ENCODE measurements around the gene SGO1. TPM values are rescaled to one million over a fixed set of nuclear protein-coding genes. Genes with fewer than 3 reads are reported as not detected.

Gene SGO1
- total RNA-seq, 1 experiment from 2014 or later: 12.2 TPM

DNA sequence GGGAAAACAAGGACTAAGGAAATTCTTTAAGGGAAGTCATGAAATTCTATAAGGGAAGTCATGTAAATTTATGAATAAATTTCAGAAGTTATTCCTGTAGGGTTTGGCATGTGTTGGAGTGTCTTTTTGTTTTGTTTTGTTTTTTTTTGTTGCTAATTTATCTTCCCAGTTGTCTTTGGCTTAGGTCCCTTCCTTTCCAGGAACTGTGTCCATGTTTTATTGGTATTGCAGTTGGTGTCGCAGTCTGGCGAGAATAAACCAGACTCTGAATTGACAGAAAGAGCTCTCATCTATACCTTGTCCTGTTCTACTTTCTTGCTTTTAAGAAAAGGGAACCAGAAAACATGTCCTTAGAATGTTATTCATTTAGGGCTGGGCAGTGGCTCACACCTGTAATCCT, 57.6 kb downstream of the SGO1 start:
- Mint-ChIP-seq H3K4me3 (ENCODE audit: unreplicated experiment) (no peak overlapping the region), H3K27ac (ENCODE audit: low read depth, unreplicated experiment) (no peak overlapping the region), H3K36me3 (ENCODE audit: insufficient read depth, unreplicated experiment) (no peaks in the 10 kb centered on the region), H3K27me3 (ENCODE audit: insufficient read depth, unreplicated experiment) (no peaks in the 10 kb centered on the region), H3K9me3 (ENCODE audit: unreplicated experiment) (no peaks in the 10 kb centered on the region), H3K4me1 (ENCODE audit: insufficient read depth, unreplicated experiment) (no peaks in the 10 kb centered on the region)
- TF ChIP-seq, protein P1, sequence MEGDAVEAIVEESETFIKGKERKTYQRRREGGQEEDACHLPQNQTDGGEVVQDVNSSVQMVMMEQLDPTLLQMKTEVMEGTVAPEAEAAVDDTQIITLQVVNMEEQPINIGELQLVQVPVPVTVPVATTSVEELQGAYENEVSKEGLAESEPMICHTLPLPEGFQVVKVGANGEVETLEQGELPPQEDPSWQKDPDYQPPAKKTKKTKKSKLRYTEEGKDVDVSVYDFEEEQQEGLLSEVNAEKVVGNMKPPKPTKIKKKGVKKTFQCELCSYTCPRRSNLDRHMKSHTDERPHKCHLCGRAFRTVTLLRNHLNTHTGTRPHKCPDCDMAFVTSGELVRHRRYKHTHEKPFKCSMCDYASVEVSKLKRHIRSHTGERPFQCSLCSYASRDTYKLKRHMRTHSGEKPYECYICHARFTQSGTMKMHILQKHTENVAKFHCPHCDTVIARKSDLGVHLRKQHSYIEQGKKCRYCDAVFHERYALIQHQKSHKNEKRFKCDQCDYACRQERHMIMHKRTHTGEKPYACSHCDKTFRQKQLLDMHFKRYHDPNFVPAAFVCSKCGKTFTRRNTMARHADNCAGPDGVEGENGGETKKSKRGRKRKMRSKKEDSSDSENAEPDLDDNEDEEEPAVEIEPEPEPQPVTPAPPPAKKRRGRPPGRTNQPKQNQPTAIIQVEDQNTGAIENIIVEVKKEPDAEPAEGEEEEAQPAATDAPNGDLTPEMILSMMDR (IDR thresholded peaks at IDR 0.05; ENCODE audit: unreplicated experiment): no peak
- POLR2A ChIA-PET: no interaction called here
- DNase-seq (ENCODE audit: unreplicated experiment): no peak
- BruUV-seq (replicated peaks): no TSS peak
- CTCF ChIA-PET: no interaction called here
- intact Hi-C loops (cut with micrococcal nuclease): no loop called here

DNA sequence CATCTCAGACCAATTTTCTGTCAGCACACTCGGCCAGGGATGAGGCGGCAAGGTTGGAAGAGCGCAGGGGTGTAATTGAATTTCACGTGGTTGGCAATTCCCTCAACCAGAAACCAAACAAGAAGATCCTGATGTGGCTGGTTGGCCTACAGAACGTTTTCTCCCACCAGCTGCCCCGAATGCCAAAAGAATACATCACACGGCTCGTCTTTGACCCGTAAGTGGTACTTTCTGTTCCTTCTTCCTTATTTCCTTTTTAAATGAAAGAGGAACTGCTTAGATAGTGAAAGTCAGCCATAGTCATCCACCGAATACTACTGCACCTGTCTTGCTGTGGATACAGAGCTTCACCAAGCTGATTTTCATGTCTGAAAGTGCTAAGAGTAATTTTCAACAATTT, 60.1 kb downstream of the SGO1 start:
- Mint-ChIP-seq H3K9me3 (ENCODE audit: unreplicated experiment) (no peaks in the 10 kb centered on the region), H3K27ac (ENCODE audit: low read depth, unreplicated experiment) (no peak overlapping the region), H3K4me1 (ENCODE audit: insufficient read depth, unreplicated experiment) (no peaks in the 10 kb centered on the region), H3K36me3 (ENCODE audit: insufficient read depth, unreplicated experiment) (no peaks in the 10 kb centered on the region), H3K4me3 (ENCODE audit: unreplicated experiment) (no peak overlapping the region), H3K27me3 (ENCODE audit: insufficient read depth, unreplicated experiment) (no peaks in the 10 kb centered on the region)
- ChIA-PET CTCF (interaction anchor here (0.6 kb wide), 1 partner anchor 30 kb away, joined by 3 read pairs; no protein-coding TSS in a partner anchor), POLR2A (interaction anchor here (0.6 kb wide), 1 partner anchor 37 kb away, joined by 3 read pairs; no protein-coding TSS in a partner anchor)
- TF ChIP-seq, protein P1 (IDR thresholded peaks at IDR 0.05; ENCODE audit: unreplicated experiment): no peak
- intact Hi-C loops (cut with micrococcal nuclease): no loop called here
- DNase-seq (ENCODE audit: unreplicated experiment): no peak
- BruUV-seq (replicated peaks): no TSS peak

DNA sequence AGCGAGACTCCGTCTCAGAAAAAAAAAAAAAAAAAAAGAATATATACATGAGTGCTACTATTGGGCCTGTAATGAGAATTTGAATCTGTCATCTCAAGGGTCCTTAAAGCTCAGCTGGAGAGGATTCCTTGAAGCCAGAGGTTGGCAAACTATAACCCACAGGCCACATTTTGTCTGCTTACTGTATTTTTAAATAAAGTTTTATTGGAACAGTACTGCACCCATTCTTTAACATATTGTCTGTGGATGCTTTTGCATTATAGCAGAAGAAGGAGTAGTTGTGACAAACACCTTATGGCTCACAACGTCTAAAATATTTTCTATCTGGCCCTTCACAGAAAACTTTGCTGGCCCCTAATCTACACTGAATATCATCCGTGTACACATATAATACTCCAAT, 60.7 kb downstream of the SGO1 start:
- H3K4me1 Mint-ChIP-seq (ENCODE audit: insufficient read depth, unreplicated experiment): no peaks in the 10 kb centered on the region
- TF ChIP-seq, protein P1 (IDR thresholded peaks at IDR 0.05; ENCODE audit: unreplicated experiment): no peak
- ChIA-PET POLR2A (no interaction called here), CTCF (no interaction called here)
- DNase-seq (ENCODE audit: unreplicated experiment): no peak
- H3K4me3 Mint-ChIP-seq (ENCODE audit: unreplicated experiment): no peak overlapping the region
- no TSS peak for BruUV-seq (replicated peaks)
- no peaks in the 10 kb centered on the region for H3K9me3 Mint-ChIP-seq (ENCODE audit: unreplicated experiment)
- intact Hi-C loops (cut with micrococcal nuclease): no loop called here
- no peaks in the 10 kb centered on the region for H3K27me3 Mint-ChIP-seq (ENCODE audit: insufficient read depth, unreplicated experiment)
- no peak overlapping the region for H3K27ac Mint-ChIP-seq (ENCODE audit: low read depth, unreplicated experiment)
- no peaks in the 10 kb centered on the region for H3K36me3 Mint-ChIP-seq (ENCODE audit: insufficient read depth, unreplicated experiment)

DNA sequence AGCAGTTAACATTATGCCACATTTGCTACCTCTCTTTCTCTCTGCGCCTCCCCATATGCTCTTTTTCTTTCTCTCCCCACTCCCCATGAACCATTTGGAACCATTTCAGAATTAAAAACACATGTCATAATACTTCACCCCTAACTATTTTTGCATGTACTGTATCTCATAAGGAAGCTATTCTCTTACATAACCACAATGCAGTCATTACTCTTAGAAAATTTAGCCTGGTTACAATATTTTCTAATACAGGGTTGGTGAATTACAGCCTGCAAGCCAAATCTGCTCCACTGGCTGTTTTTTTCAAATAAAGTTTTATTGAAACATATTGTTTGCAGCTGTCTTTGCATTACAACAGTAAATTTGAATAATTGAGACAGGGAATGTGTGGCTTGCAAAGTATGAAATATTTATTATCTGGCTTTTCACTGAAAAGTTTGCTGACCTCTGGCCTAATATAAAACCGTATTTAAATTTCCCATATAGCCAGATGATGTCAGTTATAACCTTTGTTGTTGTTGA, 62.8 kb downstream of the SGO1 start:
- H3K27me3 Mint-ChIP-seq (ENCODE audit: insufficient read depth, unreplicated experiment): no peaks in the 10 kb centered on the region
- H3K4me1 Mint-ChIP-seq (ENCODE audit: insufficient read depth, unreplicated experiment): no peaks in the 10 kb centered on the region
- no TSS peak for BruUV-seq (replicated peaks)
- no peaks in the 10 kb centered on the region for H3K36me3 Mint-ChIP-seq (ENCODE audit: insufficient read depth, unreplicated experiment)
- no peak overlapping the region for H3K4me3 Mint-ChIP-seq (ENCODE audit: unreplicated experiment)
- intact Hi-C loops (cut with micrococcal nuclease): no loop called here
- no peak overlapping the region for H3K27ac Mint-ChIP-seq (ENCODE audit: low read depth, unreplicated experiment)
- no peaks in the 10 kb centered on the region for H3K9me3 Mint-ChIP-seq (ENCODE audit: unreplicated experiment)
- ChIA-PET CTCF (interaction anchor here (1.2 kb wide), 2 partner anchors 9 to 14 kb away, joined by 3 to 5 read pairs; no protein-coding TSS in a partner anchor), POLR2A (interaction anchor here (0.6 kb wide), 1 partner anchor 44 kb away, joined by 3 read pairs; no protein-coding TSS in a partner anchor)
- no peak for DNase-seq (ENCODE audit: unreplicated experiment)
- TF ChIP-seq, protein P1 (IDR thresholded peaks at IDR 0.05; ENCODE audit: unreplicated experiment): no peak
